RWPE2 (cell line): ENCODE data around the gene PCBP4.

ENCODE experiments used
- ATAC-seq: fragments of 200-7000 bp; cut with Tn5 transposase; 3 replicates; pipeline ENCODE4 v1.9.1; 2021; ENCODE audit warnings: low read depth
- DNase-seq: peaks from one replicate; pipeline ENCODE4 v3.0.0-alpha.2; 2020; ENCODE audit warnings: low spot score
- H3K27ac ChIP-seq: fragments of 450-650 bp; 2 replicates; pipeline ENCODE4 v1.5.1; 2017; ENCODE audit warnings: mild to moderate bottlenecking; ENCODE audit not compliant: poor library complexity, severe bottlenecking
- H3K27me3 ChIP-seq: fragments of 250-450 bp; sonication (Bioruptor Pico); 2 replicates; pipeline ENCODE4 v1.5.1; 2021; ENCODE audit warnings: mild to moderate bottlenecking, moderate library complexity; ENCODE audit not compliant: insufficient read depth, poor library complexity, severe bottlenecking
- H3K36me3 ChIP-seq: fragments of 250-450 bp; sonication (Bioruptor Pico); 2 replicates; pipeline ENCODE4 v1.5.1; 2020; ENCODE audit warnings: low read depth, mild to moderate bottlenecking, moderate library complexity
- H3K4me1 ChIP-seq: fragments of 250-450 bp; sonication (Bioruptor Pico); 2 replicates; pipeline ENCODE4 v1.5.1; 2021; ENCODE audit warnings: mild to moderate bottlenecking, moderate library complexity; ENCODE audit not compliant: insufficient read depth, poor library complexity, severe bottlenecking
- H3K4me3 ChIP-seq: fragments of 250-450 bp; sonication (Bioruptor Pico); 2 replicates; pipeline ENCODE4 v1.5.1; 2021; ENCODE audit warnings: mild to moderate bottlenecking, moderate library complexity; ENCODE audit not compliant: severe bottlenecking
- H3K9me3 ChIP-seq: fragments of 250-450 bp; sonication (Bioruptor Pico); 2 replicates; pipeline ENCODE4 v1.5.1; 2021; ENCODE audit warnings: mild to moderate bottlenecking, moderate library complexity; ENCODE audit not compliant: severe bottlenecking
- CTCF ChIP-seq: fragments of 450-650 bp; IDR thresholded peaks from one replicate; pipeline ENCODE4 v1.5.1; 2017; ENCODE audit warnings: mild to moderate bottlenecking, moderate library complexity; ENCODE audit not compliant: poor library complexity, severe bottlenecking

The PCBP4 gene

GRCh38 chr3:51967384-51968169 lies at the start of gene PCBP4:
PCBP4 (minus strand) TSS chr3:51967454; CDS start chr3:51961240, 6,214 bp downstream.
- no peaks in the 10 kb centered on the region for H3K36me3 ChIP-seq
- peak within 1 kb of the TSS; percentile 75 for H3K27ac ChIP-seq
- ATAC-seq: peak; percentile 37
- DNase-seq: no peak
- no peaks in the 10 kb centered on the region for H3K27me3 ChIP-seq
- no peaks in the 10 kb centered on the region for H3K9me3 ChIP-seq
- H3K4me1 ChIP-seq: no peaks in the 10 kb centered on the region
- peak within 1 kb of the TSS; percentile 89 for H3K4me3 ChIP-seq
- TF ChIP-seq CTCF: no peak

- Histone ChIP-seq H3K4me1 (no peaks in the 10 kb centered on the region), H3K9me3 (no peaks in the 10 kb centered on the region), H3K27ac (no peak overlapping the region), H3K27me3 (no peaks in the 10 kb centered on the region), H3K4me3 (no peak overlapping the region), H3K36me3 (no peaks in the 10 kb centered on the region)
- ATAC-seq (no peak), DNase-seq (no peak)
- TF ChIP-seq CTCF: no peak
Observed at GRCh38 chr3:52015438-52016228, 48.4 kb upstream of the PCBP4 start.

- no peaks in the 10 kb centered on the region for H3K9me3 ChIP-seq
- no peak overlapping the region for H3K4me3 ChIP-seq
- no peak for DNase-seq
- TF ChIP-seq CTCF: peak; percentile 24
- H3K36me3 ChIP-seq: no peaks in the 10 kb centered on the region
- no peaks in the 10 kb centered on the region for H3K4me1 ChIP-seq
- no peaks in the 10 kb centered on the region for H3K27me3 ChIP-seq
- no peak overlapping the region for H3K27ac ChIP-seq
- peak; percentile 24; the same call in 1 of the 3 replicates for ATAC-seq
Observed at GRCh38 chr3:52014613-52015012, 47.4 kb upstream of the PCBP4 start.

GRCh38 chr3:52013802-52014598 lies 46.7 kb upstream of the PCBP4 start:
- ATAC-seq (peak; percentile 33; the same call in 1 of the 3 replicates), DNase-seq (no peak)
- Histone ChIP-seq H3K36me3 (no peaks in the 10 kb centered on the region), H3K27me3 (no peaks in the 10 kb centered on the region), H3K27ac (no peak overlapping the region), H3K9me3 (no peaks in the 10 kb centered on the region), H3K4me3 (no peak overlapping the region), H3K4me1 (no peaks in the 10 kb centered on the region)
- TF ChIP-seq CTCF: no peak
